Measurements from ENCODE around the gene DUSP7.
"Not testable (repeated sequence)": the region's sequence is repeated elsewhere in the genome, so short reads cannot be mapped to it uniquely, and the experiment has no call there.

Gene DUSP7

GRCh38 chr3:52039846-52040245 lies 16.5 kb downstream of the DUSP7 start:
- Histone ChIP-seq H3K4me1 (ENCODE audit: control insufficient read depth, insufficient read depth, low read length) (peaks cover 22% of the 10 kb centered on the region), H3K9me3 (replicated peaks; ENCODE audit: low read length) (no peaks in the 10 kb centered on the region), H3K4me3 (ENCODE audit: low read length) (no peak overlapping the region), H3K4me2 (ENCODE audit: low read length) (no peak overlapping the region), H3K27me3 (ENCODE audit: control insufficient read depth, insufficient read depth, low read length) (no peaks in the 10 kb centered on the region), H3K9ac (ENCODE audit: low read depth, low read length) (no peak overlapping the region), H3K36me3 (ENCODE audit: insufficient read depth, low read length) (no peaks in the 10 kb centered on the region)

- Histone ChIP-seq H3K9me3 (replicated peaks; ENCODE audit: low read length) (no peaks in the 10 kb centered on the region), H3K4me3 (ENCODE audit: low read length) (no peak overlapping the region), H3K4me1 (ENCODE audit: control insufficient read depth, insufficient read depth, low read length) (peaks cover 21% of the 10 kb centered on the region), H3K4me2 (ENCODE audit: low read length) (no peak overlapping the region), H3K9ac (ENCODE audit: low read depth, low read length) (no peak overlapping the region), H3K36me3 (ENCODE audit: insufficient read depth, low read length) (no peaks in the 10 kb centered on the region), H3K27me3 (ENCODE audit: control insufficient read depth, insufficient read depth, low read length) (no peaks in the 10 kb centered on the region)
Observed at GRCh38 chr3:52039426-52039825, 16.9 kb downstream of the DUSP7 start.

- Histone ChIP-seq H3K4me1 (ENCODE audit: control insufficient read depth, insufficient read depth, low read length) (peaks cover 16% of the 10 kb centered on the region), H3K27me3 (ENCODE audit: control insufficient read depth, insufficient read depth, low read length) (no peaks in the 10 kb centered on the region), H3K36me3 (ENCODE audit: insufficient read depth, low read length) (no peaks in the 10 kb centered on the region), H3K9me3 (replicated peaks; ENCODE audit: low read length) (no peaks in the 10 kb centered on the region), H3K9ac (ENCODE audit: low read depth, low read length) (no peak overlapping the region), H3K4me3 (ENCODE audit: low read length) (no peak overlapping the region), H3K4me2 (ENCODE audit: low read length) (no peak overlapping the region)
Observed at GRCh38 chr3:52038227-52038626, 18.1 kb downstream of the DUSP7 start.

- Histone ChIP-seq H3K4me1 (ENCODE audit: control insufficient read depth, insufficient read depth, low read length) (peaks cover 16% of the 10 kb centered on the region), H3K4me2 (ENCODE audit: low read length) (no peak overlapping the region), H3K27me3 (ENCODE audit: control insufficient read depth, insufficient read depth, low read length) (no peaks in the 10 kb centered on the region), H3K4me3 (ENCODE audit: low read length) (no peak overlapping the region), H3K9me3 (replicated peaks; ENCODE audit: low read length) (no peaks in the 10 kb centered on the region), H3K36me3 (ENCODE audit: insufficient read depth, low read length) (no peaks in the 10 kb centered on the region), H3K9ac (ENCODE audit: low read depth, low read length) (no peak overlapping the region)
Observed at GRCh38 chr3:52037291-52037690, 19.1 kb downstream of the DUSP7 start.

GRCh38 chr3:52036829-52037228 lies 19.5 kb downstream of the DUSP7 start:
- H3K4me3 ChIP-seq (ENCODE audit: low read length), result no peak overlapping the region

GRCh38 chr3:52036222-52036694 lies 20.1 kb downstream of the DUSP7 start:
- peaks cover 16% of the 10 kb centered on the region for H3K4me1 ChIP-seq (ENCODE audit: control insufficient read depth, insufficient read depth, low read length)
- no peaks in the 10 kb centered on the region for H3K27me3 ChIP-seq (ENCODE audit: control insufficient read depth, insufficient read depth, low read length)
- no peak overlapping the region for H3K4me3 ChIP-seq (ENCODE audit: low read length)
- H3K9me3 ChIP-seq (replicated peaks; ENCODE audit: low read length), result peaks cover 2% of the 10 kb centered on the region
- H3K4me2 ChIP-seq (ENCODE audit: low read length), result no peak overlapping the region
- no peaks in the 10 kb centered on the region for H3K36me3 ChIP-seq (ENCODE audit: insufficient read depth, low read length)
- no peak overlapping the region for H3K9ac ChIP-seq (ENCODE audit: low read depth, low read length)

More at GRCh38 chr3:52036829-52037228, 19.5 kb downstream of the DUSP7 start:
- H3K4me2 ChIP-seq (ENCODE audit: low read length), result no peak overlapping the region
- H3K9me3 ChIP-seq (replicated peaks; ENCODE audit: low read length), result no peaks in the 10 kb centered on the region
- H3K36me3 ChIP-seq (ENCODE audit: insufficient read depth, low read length), result no peaks in the 10 kb centered on the region
- H3K9ac ChIP-seq (ENCODE audit: low read depth, low read length), result no peak overlapping the region
- peaks cover 16% of the 10 kb centered on the region for H3K4me1 ChIP-seq (ENCODE audit: control insufficient read depth, insufficient read depth, low read length)
- H3K27me3 ChIP-seq (ENCODE audit: control insufficient read depth, insufficient read depth, low read length), result no peaks in the 10 kb centered on the region

GRCh38 chr3:52034651-52035050 lies 21.7 kb downstream of the DUSP7 start:
- Histone ChIP-seq H3K9ac (ENCODE audit: low read depth, low read length) (no peak overlapping the region), H3K27me3 (ENCODE audit: control insufficient read depth, insufficient read depth, low read length) (no peaks in the 10 kb centered on the region), H3K36me3 (ENCODE audit: insufficient read depth, low read length) (no peaks in the 10 kb centered on the region), H3K9me3 (replicated peaks; ENCODE audit: low read length) (peaks cover 5% of the 10 kb centered on the region), H3K4me3 (ENCODE audit: low read length) (no peak overlapping the region), H3K4me1 (ENCODE audit: control insufficient read depth, insufficient read depth, low read length) (peaks cover 6% of the 10 kb centered on the region), H3K4me2 (ENCODE audit: low read length) (no peak overlapping the region)

GRCh38 chr3:52034212-52034611 lies 22.2 kb downstream of the DUSP7 start:
- peaks cover 7% of the 10 kb centered on the region for H3K4me1 ChIP-seq (ENCODE audit: control insufficient read depth, insufficient read depth, low read length)
- H3K9ac ChIP-seq (ENCODE audit: low read depth, low read length), result no peak overlapping the region
- H3K4me3 ChIP-seq (ENCODE audit: low read length), result no peak overlapping the region
- no peak overlapping the region for H3K4me2 ChIP-seq (ENCODE audit: low read length)
- no peaks in the 10 kb centered on the region for H3K36me3 ChIP-seq (ENCODE audit: insufficient read depth, low read length)
- peaks cover 5% of the 10 kb centered on the region for H3K9me3 ChIP-seq (replicated peaks; ENCODE audit: low read length)
- H3K27me3 ChIP-seq (ENCODE audit: control insufficient read depth, insufficient read depth, low read length), result no peaks in the 10 kb centered on the region

- H3K9ac ChIP-seq (ENCODE audit: low read depth, low read length); H3K9me3 ChIP-seq (replicated peaks; ENCODE audit: low read length); H3K36me3 ChIP-seq (ENCODE audit: insufficient read depth, low read length); H3K4me2 ChIP-seq (ENCODE audit: low read length); H3K4me3 ChIP-seq (ENCODE audit: low read length); H3K27me3 ChIP-seq (ENCODE audit: control insufficient read depth, insufficient read depth, low read length): not testable (repeated sequence)
- H3K4me1 ChIP-seq (ENCODE audit: control insufficient read depth, insufficient read depth, low read length), result peaks cover 12% of the 10 kb centered on the region
Observed at GRCh38 chr3:52033748-52034147, 22.6 kb downstream of the DUSP7 start.

- Histone ChIP-seq H3K9me3 (replicated peaks; ENCODE audit: low read length) (peaks cover 5% of the 10 kb centered on the region), H3K4me2 (ENCODE audit: low read length) (no peak overlapping the region), H3K4me1 (ENCODE audit: control insufficient read depth, insufficient read depth, low read length) (peaks cover 13% of the 10 kb centered on the region), H3K9ac (ENCODE audit: low read depth, low read length) (no peak overlapping the region), H3K27me3 (ENCODE audit: control insufficient read depth, insufficient read depth, low read length) (no peaks in the 10 kb centered on the region), H3K36me3 (ENCODE audit: insufficient read depth, low read length) (no peaks in the 10 kb centered on the region), H3K4me3 (ENCODE audit: low read length) (no peak overlapping the region)
Observed at GRCh38 chr3:52032702-52033408, 23.5 kb downstream of the DUSP7 start.

GRCh38 chr3:52031896-52032295 lies 24.5 kb downstream of the DUSP7 start:
- no peaks in the 10 kb centered on the region for H3K27me3 ChIP-seq (ENCODE audit: control insufficient read depth, insufficient read depth, low read length)
- no peaks in the 10 kb centered on the region for H3K36me3 ChIP-seq (ENCODE audit: insufficient read depth, low read length)
- no peak overlapping the region for H3K4me2 ChIP-seq (ENCODE audit: low read length)
- H3K9ac ChIP-seq (ENCODE audit: low read depth, low read length), result no peak overlapping the region
- H3K4me1 ChIP-seq (ENCODE audit: control insufficient read depth, insufficient read depth, low read length), result peaks cover 13% of the 10 kb centered on the region
- peaks cover 5% of the 10 kb centered on the region for H3K9me3 ChIP-seq (replicated peaks; ENCODE audit: low read length)
- no peak overlapping the region for H3K4me3 ChIP-seq (ENCODE audit: low read length)

GRCh38 chr3:52030714-52031310 lies 25.6 kb downstream of the DUSP7 start:
- Histone ChIP-seq H3K9ac (ENCODE audit: low read depth, low read length) (no peak overlapping the region), H3K4me3 (ENCODE audit: low read length) (no peak overlapping the region), H3K4me2 (ENCODE audit: low read length) (no peak overlapping the region), H3K9me3 (replicated peaks; ENCODE audit: low read length) (peaks cover 5% of the 10 kb centered on the region), H3K36me3 (ENCODE audit: insufficient read depth, low read length) (no peaks in the 10 kb centered on the region), H3K27me3 (ENCODE audit: control insufficient read depth, insufficient read depth, low read length) (no peaks in the 10 kb centered on the region), H3K4me1 (ENCODE audit: control insufficient read depth, insufficient read depth, low read length) (peaks cover 17% of the 10 kb centered on the region)

Measured in skeletal muscle satellite cell (primary cell).